Measurements from ENCODE around the gene PTPRA. TPM values are rescaled to one million over a fixed set of nuclear protein-coding genes. Genes with fewer than 3 reads are reported as not detected.

The PTPRA gene
- polyA plus RNA-seq, 3 donors = 13.0 to 41.9 (median 13.1) TPM

GRCh38 chr20:3084986-3085360 is 211.7 kb downstream of the PTPRA start:
- TF ChIP-seq CTCF (IDR thresholded peaks at IDR 0.05) = no peak
- H3K4me2 ChIP-seq (replicated peaks; ENCODE audit: extremely low read depth, low read length, poor library complexity, severe bottlenecking) = no peak overlapping the region
- Mint-ChIP-seq H3K27ac (peak overlapping the region in 1 of 7 donors; percentile 35), H3K4me1 (peaks cover 23% of the 10 kb centered on the region), H3K27me3 (ENCODE audit: low read depth in 3 of 3) (peaks cover 56 to 63% (median 59%) of the 10 kb centered on the region in 3 donors), H3K4me3 (peak overlapping the region in 1 of 2 donors; percentile 62), H3K9me3 (peaks cover 0 to 20% (median 11%) of the 10 kb centered on the region in 7 donors), H3K36me3 (peaks cover 0 to 9% of the 10 kb centered on the region in 2 donors)
- H3K9ac ChIP-seq (ENCODE audit: insufficient read depth, low read length, poor library complexity, severe bottlenecking) = no peak overlapping the region
- intact Hi-C loops (cut with micrococcal nuclease) = no loop called here
- H3K36me3 ChIP-seq (replicated peaks in 1 of 2; ENCODE audit: control insufficient read depth in 1 of 2, insufficient read depth in 2 of 2, low read length in 2 of 2) = no peaks in the 10 kb centered on the region
- H3K27ac ChIP-seq (ENCODE audit: low read depth in 1 of 2, low read length in 2 of 2) = no peak overlapping the region
- peaks cover 26 to 55% of the 10 kb centered on the region in 2 donors for H3K27me3 ChIP-seq (ENCODE audit: control insufficient read depth in 2 of 2, insufficient read depth in 2 of 2, low read length in 2 of 2)
- peaks cover 7 to 27% of the 10 kb centered on the region in 2 donors for H3K9me3 ChIP-seq (replicated peaks in 1 of 2; ENCODE audit: control insufficient read depth in 1 of 2, insufficient read depth in 1 of 2, low read length in 2 of 2)
- no peak overlapping the region for H3K4me3 ChIP-seq (replicated peaks in 1 of 3; ENCODE audit: low read depth in 2 of 3, low read length in 3 of 3)
- WGBS (ENCODE audit: insufficient coverage) = 63% methylated on average over 3 of the region's 7 CpGs
- no peaks in the 10 kb centered on the region for H4K20me1 ChIP-seq (ENCODE audit: insufficient read depth, low read length)
- H2AFZ ChIP-seq (ENCODE audit: insufficient read depth, low read depth, low read length, poor library complexity, severe bottlenecking) = no peak overlapping the region
- H3K4me1 ChIP-seq (ENCODE audit: control insufficient read depth in 1 of 2, insufficient read depth in 2 of 2, low read length in 2 of 2) = peaks cover 21 to 25% of the 10 kb centered on the region in 2 donors
- H3K79me2 ChIP-seq (ENCODE audit: insufficient read depth, low read length) = no peaks in the 10 kb centered on the region
- no peak for DNase-seq

GRCh38 chr20:3085571-3086072 is 212.3 kb downstream of the PTPRA start:
- Histone ChIP-seq H3K36me3 (replicated peaks in 1 of 2; ENCODE audit: control insufficient read depth in 1 of 2, insufficient read depth in 2 of 2, low read length in 2 of 2) (no peaks in the 10 kb centered on the region), H3K27me3 (ENCODE audit: control insufficient read depth in 2 of 2, insufficient read depth in 2 of 2, low read length in 2 of 2) (peaks cover 28 to 55% of the 10 kb centered on the region in 2 donors), H3K79me2 (ENCODE audit: insufficient read depth, low read length) (no peaks in the 10 kb centered on the region), H3K27ac (ENCODE audit: low read depth in 1 of 2, low read length in 2 of 2) (no peak overlapping the region), H2AFZ (ENCODE audit: insufficient read depth, low read depth, low read length, poor library complexity, severe bottlenecking) (no peak overlapping the region), H3K9me3 (replicated peaks in 1 of 2; ENCODE audit: control insufficient read depth in 1 of 2, insufficient read depth in 1 of 2, low read length in 2 of 2) (peaks cover 7 to 27% of the 10 kb centered on the region in 2 donors), H3K4me1 (ENCODE audit: control insufficient read depth in 1 of 2, insufficient read depth in 2 of 2, low read length in 2 of 2) (peaks cover 21 to 25% of the 10 kb centered on the region in 2 donors), H3K4me2 (replicated peaks; ENCODE audit: extremely low read depth, low read length, poor library complexity, severe bottlenecking) (no peak overlapping the region), H3K9ac (ENCODE audit: insufficient read depth, low read length, poor library complexity, severe bottlenecking) (no peak overlapping the region), H4K20me1 (ENCODE audit: insufficient read depth, low read length) (no peaks in the 10 kb centered on the region), H3K4me3 (replicated peaks in 1 of 3; ENCODE audit: low read depth in 2 of 3, low read length in 3 of 3) (no peak overlapping the region)
- Mint-ChIP-seq H3K36me3 (peaks cover 0 to 9% of the 10 kb centered on the region in 2 donors), H3K4me3 (peak overlapping the region in 1 of 2 donors; percentile 62), H3K4me1 (peaks cover 23% of the 10 kb centered on the region), H3K27me3 (ENCODE audit: low read depth in 3 of 3) (peaks cover 56 to 63% (median 58%) of the 10 kb centered on the region in 3 donors), H3K9me3 (peaks cover 0 to 20% (median 11%) of the 10 kb centered on the region in 7 donors), H3K27ac (no peak overlapping the region)
- 99% methylated on average over 7 of the region's 8 CpGs for WGBS (ENCODE audit: insufficient coverage)
- no peak for DNase-seq
- no peak for TF ChIP-seq CTCF (IDR thresholded peaks at IDR 0.05)
- intact Hi-C loops (cut with micrococcal nuclease) = no loop called here
